K562 (cell line): ENCODE data around the gene CD55. TPM values are rescaled to one million over a fixed set of nuclear protein-coding genes. Genes with fewer than 3 reads are reported as not detected.
A peak's percentile ranks its signal among the peaks of the same experiment; 100 is the strongest.

Experiments
- CAMTA2 ChIP-seq: fragments of 250-450 bp; sonication (Bioruptor Pico); conservative IDR thresholded peaks from 2 replicates; pipeline ENCODE4 v1.5.1; 2022
- CHD4 ChIP-seq: fragments of 200-600 bp; sonication (generic); IDR thresholded peaks from 3 replicates; pipeline ENCODE4 v1.6.1; 2012; ENCODE audit warnings: low read depth, mild to moderate bottlenecking, mixed read lengths, low read length, inconsistent platforms; ENCODE audit not compliant: insufficient read depth, insufficient replicate concordance, poor library complexity, severe bottlenecking
- FOS ChIP-seq: IDR thresholded peaks from 3 replicates; pipeline ENCODE4 v1.6.1; 2011; ENCODE audit not compliant: insufficient read length; ENCODE audit errors: extremely low read depth
- HEY1 ChIP-seq: fragments of 250-450 bp; sonication (Bioruptor Pico); IDR thresholded peaks from 2 replicates; pipeline ENCODE4 v1.5.0; 2020; ENCODE audit warnings: mild to moderate bottlenecking, moderate library complexity, borderline replicate concordance
- JUND ChIP-seq, 2 experiments: IDR thresholded peaks; 2 replicates in 1 of 2; 3 replicates in 1 of 2; pipeline ENCODE4 v1.6.1; 2011; ENCODE audit warnings: borderline replicate concordance in 2 of 2, low read depth in 2 of 2, low read length in 2 of 2, improper control_type of control experiment in 1 of 2, missing biosample characterization in 1 of 2, missing genetic modification characterization in 1 of 2, missing genetic modification reagents in 1 of 2
- KAT7 ChIP-seq: sonication (generic); formaldehyde crosslinking; IDR thresholded peaks from 2 replicates; pipeline ENCODE4 v1.8.0; 2022; ENCODE audit warnings: missing genetic modification reagents, mild to moderate bottlenecking, borderline replicate concordance
- MCM3 ChIP-seq: fragments of 450-650 bp; IDR thresholded peaks from 2 replicates; pipeline ENCODE4 v1.6.1; 2016
- NFIC ChIP-seq: fragments of 450-650 bp; IDR thresholded peaks from 2 replicates; pipeline ENCODE4 v1.6.1; 2017; ENCODE audit warnings: mild to moderate bottlenecking, inconsistent platforms
- NFRKB ChIP-seq: fragments of 450-650 bp; IDR thresholded peaks from 2 replicates; pipeline ENCODE4 v1.6.1; 2016; ENCODE audit warnings: low read depth
- RBM25 ChIP-seq: fragments of 200-400 bp; formaldehyde crosslinking; IDR thresholded peaks from 2 replicates; pipeline ENCODE4 v1.6.1; 2018; ENCODE audit warnings: low read length, low read depth, moderate library complexity; ENCODE audit not compliant: severe bottlenecking
- SMARCB1 ChIP-seq: IDR thresholded peaks from 2 replicates; pipeline ENCODE4 v1.6.1; 2011; ENCODE audit warnings: improper control_type of control experiment, low read depth; ENCODE audit not compliant: insufficient read length
- SP1 ChIP-seq: sonication (generic); formaldehyde crosslinking; IDR thresholded peaks from 2 replicates; pipeline ENCODE4 v1.8.1; 2022; ENCODE audit warnings: mild to moderate bottlenecking, missing genetic modification reagents
- SRF ChIP-seq, 2 experiments: fragments of 250-450, 450-650 bp in 1 of 2; sonication (Bioruptor Pico) in 1 of 2; sonication (generic) in 1 of 2; formaldehyde crosslinking; IDR thresholded peaks; 2 replicates each; pipeline versions ENCODE4 v1.5.0 to v1.5.1; 2020 to 2022; ENCODE audit warnings: mild to moderate bottlenecking in 1 of 2, missing genetic modification reagents in 1 of 2
- ZNF3 ChIP-seq: fragments of 250-450 bp; sonication (Bioruptor Pico); IDR thresholded peaks from 2 replicates; pipeline ENCODE4 v1.5.0; 2021; ENCODE audit warnings: mild to moderate bottlenecking, moderate library complexity
- ZNF445 ChIP-seq: fragments of 250-450 bp; sonication (Bioruptor Pico); IDR thresholded peaks from 2 replicates; pipeline ENCODE4 v1.4.0; 2020; ENCODE audit warnings: low read depth, mild to moderate bottlenecking, moderate library complexity
- polyA plus RNA-seq, 8 experiments: library from polyadenylated mRNA; depleted of rRNA in 4 of 8; stranded (reverse) in 5 of 8; unstranded in 3 of 8; fragments of >200 nt; fragmentation: Nextera tagmentation in 2 of 8; fragmentation: Illumina TruSeq in 1 of 8; extraction: Ambion mirVana in 2 of 8; extraction: Trizol in 1 of 8; gene quantifications; 2 replicates each; pipeline versions ENCODE4 v1.2.1 to v1.2.3, GENCODE V29; 2011 to 2014; ENCODE audit warnings: inconsistent platforms in 1 of 8, missing spikeins in 1 of 8
- total RNA-seq, 7 experiments: library from RNA; depleted of rRNA in 6 of 7; stranded (reverse); fragments of >200 nt in 6 of 7; fragmentation: Illumina TruSeq in 2 of 7; extraction: Trizol in 2 of 7; gene quantifications; 2 replicates each; pipeline versions ENCODE4 v1.2.1 to v1.2.3, GENCODE V29; 2011 to 2021; ENCODE audit warnings: low replicate concordance in 1 of 7
- TF ChIP-seq, protein P1 (sequence below): fragments of 250-450 bp; sonication (Bioruptor Pico); IDR thresholded peaks from 2 replicates; pipeline ENCODE4 v1.8.0; 2021; ENCODE audit warnings: moderate library complexity, mild to moderate bottlenecking, inconsistent platforms
- TF ChIP-seq, protein P2 (sequence below): fragments of 450-650 bp; IDR thresholded peaks from 2 replicates; pipeline ENCODE4 v1.6.1; 2016; ENCODE audit warnings: low read depth
- TF ChIP-seq, protein P3 (sequence below): fragments of 250-450 bp; sonication (Bioruptor Pico); IDR thresholded peaks from 2 replicates; pipeline ENCODE4 v1.6.1; 2021; ENCODE audit warnings: mild to moderate bottlenecking

Gene CD55
- total and polyA plus RNA-seq, 9 of the 15 experiments (the other 6 are each of a cell fraction or from before 2014, with no cell fraction given) = 17.7 to 150 (median 97.0) TPM

DNA sequence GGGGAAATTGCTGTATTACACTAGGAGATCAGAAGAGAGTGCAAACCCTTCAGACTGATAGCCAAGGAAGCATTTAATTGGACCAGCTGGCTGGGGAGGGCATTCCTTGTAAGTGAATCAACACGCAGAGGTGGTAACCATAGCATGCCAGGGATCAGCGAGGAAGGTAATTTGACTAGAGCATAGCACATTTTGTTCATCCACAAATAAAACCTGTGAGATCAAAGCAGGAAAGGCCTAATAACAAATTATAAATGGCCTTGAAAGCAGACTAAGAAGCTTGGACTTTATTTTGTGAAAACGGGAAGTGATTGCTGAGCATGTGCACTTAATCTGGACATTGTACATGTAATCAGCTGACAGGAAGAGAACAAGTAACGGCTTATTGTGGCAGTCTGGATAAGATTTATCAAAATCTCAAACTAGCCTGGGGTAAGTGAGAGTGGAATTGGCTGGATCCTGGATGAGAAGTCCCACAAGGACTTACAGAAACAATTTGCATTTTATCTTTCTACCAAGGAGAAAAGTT lies 11.7 kb upstream of the CD55 start (continued):
- TF ChIP-seq, protein P1, sequence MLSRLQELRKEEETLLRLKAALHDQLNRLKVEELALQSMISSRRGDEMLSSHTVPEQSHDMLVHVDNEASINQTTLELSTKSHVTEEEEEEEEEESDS = no peak
- no peak for TF ChIP-seq CAMTA2
- no peak for TF ChIP-seq FOS
- TF ChIP-seq NFRKB = peak; percentile 87; the same call in 1 of the 2 replicates
- peak; percentile 30; the same call in 1 of the 2 replicates for TF ChIP-seq NFIC
- no peak for TF ChIP-seq MCM3
- TF ChIP-seq SP1 (CRISPR knock-in tag) = no peak; the same call in 1 of the 2 replicates
- TF ChIP-seq, protein P2, sequence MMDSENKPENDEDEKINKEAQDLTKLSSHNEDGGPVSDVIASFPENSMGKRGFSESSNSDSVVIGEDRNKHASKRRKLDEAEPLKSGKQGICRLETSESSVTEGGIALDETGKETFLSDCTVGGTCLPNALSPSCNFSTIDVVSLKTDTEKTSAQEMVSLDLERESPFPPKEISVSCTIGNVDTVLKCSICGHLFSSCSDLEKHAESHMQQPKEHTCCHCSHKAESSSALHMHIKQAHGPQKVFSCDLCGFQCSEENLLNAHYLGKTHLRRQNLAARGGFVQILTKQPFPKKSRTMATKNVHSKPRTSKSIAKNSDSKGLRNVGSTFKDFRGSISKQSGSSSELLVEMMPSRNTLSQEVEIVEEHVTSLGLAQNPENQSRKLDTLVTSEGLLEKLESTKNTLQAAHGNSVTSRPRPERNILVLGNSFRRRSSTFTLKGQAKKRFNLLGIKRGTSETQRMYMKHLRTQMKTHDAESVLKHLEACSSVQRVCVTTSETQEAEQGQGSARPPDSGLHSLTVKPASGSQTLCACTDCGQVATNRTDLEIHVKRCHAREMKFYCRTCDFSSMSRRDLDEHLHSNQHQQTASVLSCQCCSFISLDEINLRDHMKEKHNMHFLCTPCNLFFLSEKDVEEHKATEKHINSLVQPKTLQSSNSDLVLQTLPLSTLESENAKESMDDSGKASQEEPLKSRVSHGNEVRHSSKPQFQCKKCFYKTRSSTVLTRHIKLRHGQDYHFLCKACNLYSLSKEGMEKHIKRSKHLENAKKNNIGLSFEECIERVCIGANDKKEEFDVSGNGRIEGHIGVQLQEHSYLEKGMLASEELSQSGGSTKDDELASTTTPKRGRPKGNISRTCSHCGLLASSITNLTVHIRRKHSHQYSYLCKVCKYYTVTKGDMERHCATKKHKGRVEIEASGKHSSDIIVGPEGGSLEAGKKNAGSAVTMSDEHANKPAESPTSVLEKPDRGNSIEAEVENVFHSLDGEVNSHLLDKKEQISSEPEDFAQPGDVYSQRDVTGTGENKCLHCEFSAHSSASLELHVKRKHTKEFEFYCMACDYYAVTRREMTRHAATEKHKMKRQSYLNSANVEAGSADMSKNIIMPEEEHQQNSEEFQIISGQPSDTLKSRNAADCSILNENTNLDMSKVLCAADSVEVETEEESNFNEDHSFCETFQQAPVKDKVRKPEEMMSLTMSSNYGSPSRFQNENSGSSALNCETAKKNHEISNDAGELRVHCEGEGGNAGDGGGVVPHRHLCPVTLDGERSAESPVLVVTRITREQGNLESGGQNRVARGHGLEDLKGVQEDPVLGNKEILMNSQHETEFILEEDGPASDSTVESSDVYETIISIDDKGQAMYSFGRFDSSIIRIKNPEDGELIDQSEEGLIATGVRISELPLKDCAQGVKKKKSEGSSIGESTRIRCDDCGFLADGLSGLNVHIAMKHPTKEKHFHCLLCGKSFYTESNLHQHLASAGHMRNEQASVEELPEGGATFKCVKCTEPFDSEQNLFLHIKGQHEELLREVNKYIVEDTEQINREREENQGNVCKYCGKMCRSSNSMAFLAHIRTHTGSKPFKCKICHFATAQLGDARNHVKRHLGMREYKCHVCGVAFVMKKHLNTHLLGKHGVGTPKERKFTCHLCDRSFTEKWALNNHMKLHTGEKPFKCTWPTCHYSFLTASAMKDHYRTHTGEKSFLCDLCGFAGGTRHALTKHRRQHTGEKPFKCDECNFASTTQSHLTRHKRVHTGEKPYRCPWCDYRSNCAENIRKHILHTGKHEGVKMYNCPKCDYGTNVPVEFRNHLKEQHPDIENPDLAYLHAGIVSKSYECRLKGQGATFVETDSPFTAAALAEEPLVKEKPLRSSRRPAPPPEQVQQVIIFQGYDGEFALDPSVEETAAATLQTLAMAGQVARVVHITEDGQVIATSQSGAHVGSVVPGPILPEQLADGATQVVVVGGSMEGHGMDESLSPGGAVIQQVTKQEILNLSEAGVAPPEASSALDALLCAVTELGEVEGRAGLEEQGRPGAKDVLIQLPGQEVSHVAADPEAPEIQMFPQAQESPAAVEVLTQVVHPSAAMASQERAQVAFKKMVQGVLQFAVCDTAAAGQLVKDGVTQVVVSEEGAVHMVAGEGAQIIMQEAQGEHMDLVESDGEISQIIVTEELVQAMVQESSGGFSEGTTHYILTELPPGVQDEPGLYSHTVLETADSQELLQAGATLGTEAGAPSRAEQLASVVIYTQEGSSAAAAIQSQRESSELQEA = no peak
- no peak for TF ChIP-seq HEY1 (CRISPR knock-in tag)
- peak; percentile 54 for TF ChIP-seq SMARCB1
- no peak for TF ChIP-seq KAT7 (CRISPR knock-in tag)
- no peak for TF ChIP-seq ZNF3 (CRISPR knock-in tag)
- TF ChIP-seq, protein P3, sequence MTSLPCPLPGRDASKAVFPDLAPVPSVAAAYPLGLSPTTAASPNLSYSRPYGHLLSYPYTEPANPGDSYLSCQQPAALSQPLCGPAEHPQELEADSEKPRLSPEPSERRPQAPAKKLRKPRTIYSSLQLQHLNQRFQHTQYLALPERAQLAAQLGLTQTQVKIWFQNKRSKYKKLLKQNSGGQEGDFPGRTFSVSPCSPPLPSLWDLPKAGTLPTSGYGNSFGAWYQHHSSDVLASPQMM (CRISPR knock-in tag) = no peak
- peak; percentile 58; the same call in 1 of the 2 replicates for TF ChIP-seq JUND (IDR thresholded peaks at IDR 0.05; ENCODE audit: borderline replicate concordance, low read depth, low read length)
- TF ChIP-seq JUND (tag; IDR thresholded peaks at IDR 0.05; ENCODE audit: borderline replicate concordance, low read depth, low read length) = peak; percentile 69; the same call in 2 of the 3 replicates
- TF ChIP-seq ZNF445 (CRISPR knock-in tag) = no peak
- TF ChIP-seq SRF (CRISPR knock-in tag; IDR thresholded peaks at IDR 0.05) = no peak
- no peak for TF ChIP-seq RBM25
- no peak for TF ChIP-seq CHD4
